Measurements from ENCODE around the gene CHST15.

CHST15 gene

GRCh38 chr10:124047427-124048152 is 45.8 kb downstream of the CHST15 start:
- Histone ChIP-seq H3F3A (ENCODE audit: control insufficient read depth, insufficient read depth) (peaks cover 4% of the 10 kb centered on the region), H3K9me3 (ENCODE audit: control insufficient read depth, insufficient read depth, low read length) (no peaks in the 10 kb centered on the region), H3K4me1 (ENCODE audit: control insufficient read depth, low read length) (peaks cover 51% of the 10 kb centered on the region), H3K4me2 (ENCODE audit: low read length) (no peak overlapping the region), H3K9me2 (replicated peaks; ENCODE audit: control insufficient read depth, low read length) (no peaks in the 10 kb centered on the region), H3K79me2 (ENCODE audit: control insufficient read depth, low read length) (peaks cover 80% of the 10 kb centered on the region), H4K20me1 (ENCODE audit: control insufficient read depth, insufficient read depth, low read depth, low read length) (no peaks in the 10 kb centered on the region), H3K27ac (ENCODE audit: low read depth, low read length) (no peak overlapping the region), H3K4me3 (ENCODE audit: low read length) (no peak overlapping the region), H3K36me3 (ENCODE audit: control insufficient read depth, low read length) (peaks cover 41% of the 10 kb centered on the region), H3K27me3 (ENCODE audit: control insufficient read depth, low read length) (no peaks in the 10 kb centered on the region)
- TF ChIP-seq CTCF (IDR thresholded peaks at IDR 0.05; ENCODE audit: low read depth, low read length, poor library complexity, severe bottlenecking) (no peak), EZH2phosphoT487 (IDR thresholded peaks at IDR 0.05; ENCODE audit: borderline replicate concordance, low read length) (no peak)

GRCh38 chr10:124045801-124046355 is 47.5 kb downstream of the CHST15 start:
- Histone ChIP-seq H3K4me2 (ENCODE audit: low read length) (no peak overlapping the region), H3K9me2 (replicated peaks; ENCODE audit: control insufficient read depth, low read length) (no peaks in the 10 kb centered on the region), H3K79me2 (ENCODE audit: control insufficient read depth, low read length) (peaks cover 66% of the 10 kb centered on the region), H3F3A (ENCODE audit: control insufficient read depth, insufficient read depth) (peaks cover 4% of the 10 kb centered on the region), H3K9me3 (ENCODE audit: control insufficient read depth, insufficient read depth, low read length) (no peaks in the 10 kb centered on the region), H3K4me3 (ENCODE audit: low read length) (no peak overlapping the region), H3K36me3 (ENCODE audit: control insufficient read depth, low read length) (peaks cover 54% of the 10 kb centered on the region), H4K20me1 (ENCODE audit: control insufficient read depth, insufficient read depth, low read depth, low read length) (no peaks in the 10 kb centered on the region), H3K27me3 (ENCODE audit: control insufficient read depth, low read length) (no peaks in the 10 kb centered on the region), H3K4me1 (ENCODE audit: control insufficient read depth, low read length) (peaks cover 44% of the 10 kb centered on the region), H3K27ac (ENCODE audit: low read depth, low read length) (no peak overlapping the region)
- TF ChIP-seq CTCF (IDR thresholded peaks at IDR 0.05; ENCODE audit: low read depth, low read length, poor library complexity, severe bottlenecking) (no peak), EZH2phosphoT487 (IDR thresholded peaks at IDR 0.05; ENCODE audit: borderline replicate concordance, low read length) (no peak)

- Histone ChIP-seq H3K27me3 (ENCODE audit: control insufficient read depth, low read length) (no peaks in the 10 kb centered on the region), H3K4me3 (ENCODE audit: low read length) (no peak overlapping the region), H3K36me3 (ENCODE audit: control insufficient read depth, low read length) (peaks cover 60% of the 10 kb centered on the region), H3K27ac (ENCODE audit: low read depth, low read length) (no peak overlapping the region), H3F3A (ENCODE audit: control insufficient read depth, insufficient read depth) (peaks cover 4% of the 10 kb centered on the region), H3K9me2 (replicated peaks; ENCODE audit: control insufficient read depth, low read length) (no peaks in the 10 kb centered on the region), H3K4me1 (ENCODE audit: control insufficient read depth, low read length) (peaks cover 39% of the 10 kb centered on the region), H3K79me2 (ENCODE audit: control insufficient read depth, low read length) (peaks cover 60% of the 10 kb centered on the region), H4K20me1 (ENCODE audit: control insufficient read depth, insufficient read depth, low read depth, low read length) (no peaks in the 10 kb centered on the region), H3K4me2 (ENCODE audit: low read length) (no peak overlapping the region), H3K9me3 (ENCODE audit: control insufficient read depth, insufficient read depth, low read length) (no peaks in the 10 kb centered on the region)
- TF ChIP-seq CTCF (IDR thresholded peaks at IDR 0.05; ENCODE audit: low read depth, low read length, poor library complexity, severe bottlenecking) (no peak), EZH2phosphoT487 (IDR thresholded peaks at IDR 0.05; ENCODE audit: borderline replicate concordance, low read length) (no peak)
Observed at GRCh38 chr10:124045276-124045675, 48.1 kb downstream of the CHST15 start.
